GM12892 (cell line): ENCODE measurements around the gene C16orf78.

Source experiments
- DNase-seq: peaks from one replicate; pipeline ENCODE4 v3.0.0; 2011; ENCODE audit not compliant: insufficient read length
- FAIRE-seq: peaks from 2 replicates; lab custom pipeline; 2011; peaks lifted over from hg19 to GRCh38; lab: Jason Lieb, UNC
- POLR2A ChIP-seq: IDR thresholded peaks from 2 replicates; pipeline ENCODE4 v1.6.1; 2011; ENCODE audit warnings: low read depth, low read length, control low read depth
- POLR2AphosphoS5 ChIP-seq: IDR thresholded peaks from 2 replicates; pipeline ENCODE4 v1.6.1; 2011; ENCODE audit warnings: low read depth, low read length, control low read depth
- TAF1 ChIP-seq: IDR thresholded peaks from 2 replicates; pipeline ENCODE4 v1.6.1; 2011; ENCODE audit warnings: low read depth, mild to moderate bottlenecking, control low read depth, low read length, borderline replicate concordance

The C16orf78 gene

GRCh38 chr16:49441366-49441780 is 67.8 kb downstream of the C16orf78 start:
- peak; percentile 96 for FAIRE-seq
- DNase-seq: peak; percentile 74

GRCh38 chr16:49442805-49443204 is 69.2 kb downstream of the C16orf78 start:
- FAIRE-seq (no peak), DNase-seq (no peak)
- TF ChIP-seq TAF1 (no peak), POLR2A (no peak), POLR2AphosphoS5 (no peak)

More at GRCh38 chr16:49441366-49441780, 67.8 kb downstream of the C16orf78 start:
- TF ChIP-seq POLR2A (peak; percentile 72; the same call in 1 of the 2 replicates), TAF1 (no peak), POLR2AphosphoS5 (peak; percentile 63)

DNA sequence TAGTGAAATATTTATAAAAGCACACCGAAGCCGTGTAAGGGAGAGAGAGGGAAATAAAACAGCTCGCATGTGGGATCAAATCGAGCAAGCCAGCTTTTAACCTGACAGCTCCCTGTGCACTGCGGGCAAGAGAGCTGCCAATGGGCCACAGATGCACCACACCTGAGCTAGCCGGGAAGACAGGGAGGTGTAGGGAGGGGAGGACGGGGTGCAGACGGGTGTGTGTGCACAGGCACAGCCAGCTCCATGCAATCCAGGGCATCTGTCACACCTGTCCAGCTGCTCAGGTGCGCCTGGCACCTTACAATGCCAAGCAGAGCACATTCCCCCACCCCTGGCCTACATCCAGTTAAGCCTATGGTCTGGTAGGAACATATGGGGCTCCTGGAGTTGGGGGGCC is 70.0 kb downstream of the C16orf78 start:
- DNase-seq: no peak
- FAIRE-seq: no peak
- no peak for TF ChIP-seq POLR2AphosphoS5
- TF ChIP-seq TAF1: no peak
- no peak for TF ChIP-seq POLR2A

DNA sequence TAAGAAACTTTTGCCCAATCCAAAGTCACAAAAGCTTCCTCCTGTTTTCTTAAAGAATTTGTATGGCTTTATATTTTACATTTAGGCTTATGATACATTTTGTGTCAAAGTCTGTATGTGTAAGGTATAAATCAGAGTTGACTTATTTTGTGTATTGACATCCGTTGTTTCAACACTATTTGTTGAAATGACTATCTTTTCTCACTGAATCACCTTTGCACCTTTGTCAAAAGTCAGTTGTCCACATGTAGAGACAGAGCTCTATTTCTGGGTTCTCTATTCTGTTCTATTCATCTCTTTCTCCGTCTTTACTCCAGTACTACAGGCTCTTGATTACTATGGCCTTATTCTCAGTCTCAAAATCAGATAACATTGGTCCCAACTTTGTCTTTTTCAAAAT is 73.2 kb downstream of the C16orf78 start:
- DNase-seq (no peak), FAIRE-seq (no peak)
- TF ChIP-seq POLR2A (no peak), TAF1 (no peak), POLR2AphosphoS5 (no peak)
